H1 (cell line): Measurements from ENCODE around the gene SLC13A4. TPM values are rescaled to one million over a fixed set of nuclear protein-coding genes. Genes with fewer than 3 reads are reported as not detected.

Source experiments
- ATF3 ChIP-seq: IDR thresholded peaks from 2 replicates; pipeline ENCODE4 v1.6.1; 2011; ENCODE audit warnings: low read depth, mild to moderate bottlenecking, low read length; ENCODE audit not compliant: insufficient read depth
- polyA plus RNA-seq, 7 experiments: library from polyadenylated mRNA; depleted of rRNA in 3 of 7; stranded (reverse) in 5 of 7; unstranded in 2 of 7; fragments of >200 nt in 5 of 7; fragments of 200-250 nt in 2 of 7; gene quantifications; 1 replicate in 5 of 7; 2 replicates in 1 of 7; 4 replicates in 1 of 7; pipeline versions ENCODE4 v1.2.1 to v1.2.3, GENCODE V29; 2011 to 2013; ENCODE audit warnings: missing spikeins in 2 of 7, mixed read lengths in 2 of 7
- total RNA-seq: library from RNA; stranded (reverse); fragmentation: NEBNext Ultra II Directional; extraction: Animal tissue kit (Norgen Biotek cat#: 25700); gene quantifications from 2 replicates; pipeline ENCODE4 v1.2.1, GENCODE V29; 2021

Gene SLC13A4
- total and polyA plus RNA-seq, 2 of the 8 experiments (the other 6 are each of a cell fraction or from before 2014, with no cell fraction given) = 3.9 to 7.5 TPM

GRCh38 chr7:135717693-135718092 is 10.3 kb downstream of the SLC13A4 start (continued):
- no peak for TF ChIP-seq ATF3
- TF ChIP-seq, all 59 proteins: peak for 0
